GM19372 (cell line): ENCODE measurements around the gene ESRRA.

ENCODE experiments used
- ATAC-seq: cut with Tn5 transposase; IDR thresholded peaks from one replicate; pipeline ENCODE4 v1.9.1; 2021; ENCODE audit warnings: mild to moderate bottlenecking, low read depth, moderate library complexity; ENCODE audit not compliant: unreplicated experiment

ESRRA gene

DNA sequence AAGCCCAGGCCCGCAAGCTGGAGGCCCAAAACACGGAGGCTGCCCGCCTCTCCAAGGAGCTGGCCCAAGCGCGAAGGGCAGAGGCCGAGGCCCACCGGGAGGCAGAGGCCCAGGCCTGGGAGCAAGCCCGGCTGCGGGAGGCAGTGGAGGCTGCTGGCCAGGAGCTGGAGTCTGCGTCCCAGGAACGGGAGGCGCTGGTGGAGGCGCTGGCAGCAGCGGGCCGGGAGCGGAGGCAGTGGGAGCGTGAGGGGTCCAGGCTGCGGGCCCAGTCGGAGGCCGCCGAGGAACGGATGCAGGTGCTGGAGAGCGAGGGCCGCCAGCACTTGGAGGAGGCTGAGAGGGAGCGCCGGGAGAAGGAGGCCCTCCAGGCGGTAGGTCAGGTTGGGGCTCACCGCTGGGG, 39.5 kb downstream of the ESRRA start:
- no peak for ATAC-seq

DNA sequence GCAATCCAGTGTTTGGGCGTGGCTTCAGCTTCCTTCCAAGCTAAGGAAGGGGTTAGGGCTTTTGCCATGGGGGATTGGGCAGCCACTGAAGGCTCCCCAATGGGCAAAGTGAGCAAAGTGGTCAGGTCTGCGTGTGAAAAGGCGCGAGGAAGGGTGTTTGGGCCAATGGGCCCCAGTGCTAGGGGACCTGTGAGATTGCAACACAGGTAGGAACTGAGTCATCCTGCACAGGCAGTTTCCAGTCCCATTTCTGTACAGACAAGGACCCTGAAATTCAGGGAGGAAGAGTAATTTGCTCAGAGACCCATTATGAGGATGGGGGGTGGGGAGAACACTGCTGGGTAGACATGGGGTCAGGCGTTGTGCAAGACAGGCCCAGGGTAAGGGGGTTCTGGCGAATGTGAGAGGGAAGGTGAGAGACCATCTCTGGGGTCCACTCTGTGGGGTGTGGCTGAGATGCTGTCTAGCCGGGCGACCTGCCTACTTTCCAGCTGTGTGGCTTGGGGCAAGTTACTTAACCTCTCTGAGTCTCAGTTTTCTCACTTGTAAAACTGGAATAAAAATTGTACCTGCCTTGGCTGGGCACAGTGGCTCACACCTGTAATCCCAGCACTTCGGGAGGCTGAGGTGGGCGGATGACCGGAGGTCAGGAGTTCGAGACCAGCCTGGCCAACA, 42.0 kb downstream of the ESRRA start:
- ATAC-seq: no peak

DNA sequence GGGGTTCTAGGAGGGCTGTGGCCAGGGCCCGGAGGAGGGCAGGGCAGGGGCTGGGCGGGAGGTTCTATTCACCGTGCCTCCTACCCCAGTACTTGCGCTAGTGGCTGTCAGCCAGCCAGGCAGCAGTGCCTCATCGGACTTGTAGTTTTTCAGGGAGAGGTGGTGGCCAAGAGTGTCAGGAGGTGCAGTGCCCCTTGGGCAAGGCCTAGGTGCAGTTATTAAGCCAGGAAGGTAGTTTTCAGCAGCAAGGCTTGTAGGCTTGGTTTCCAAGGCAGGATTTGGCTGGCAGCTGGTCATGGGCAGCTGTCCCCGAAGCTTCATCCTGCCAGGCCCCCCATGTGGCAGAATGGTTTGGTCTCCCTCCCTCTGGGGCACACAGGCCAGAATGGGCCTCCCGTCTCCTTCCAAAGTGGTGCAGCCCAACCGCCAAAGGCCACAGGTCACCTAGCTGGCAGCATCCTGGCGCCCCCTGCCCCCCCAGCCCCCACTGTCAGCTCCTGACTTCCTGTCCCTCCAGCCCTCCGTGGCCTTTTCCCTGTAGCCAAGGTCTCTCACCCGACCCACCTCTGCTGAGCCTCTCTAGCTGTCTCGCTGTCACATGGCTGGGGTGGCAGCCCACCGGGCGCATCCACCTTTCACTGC, 43.2 kb downstream of the ESRRA start:
- no peak for ATAC-seq

DNA sequence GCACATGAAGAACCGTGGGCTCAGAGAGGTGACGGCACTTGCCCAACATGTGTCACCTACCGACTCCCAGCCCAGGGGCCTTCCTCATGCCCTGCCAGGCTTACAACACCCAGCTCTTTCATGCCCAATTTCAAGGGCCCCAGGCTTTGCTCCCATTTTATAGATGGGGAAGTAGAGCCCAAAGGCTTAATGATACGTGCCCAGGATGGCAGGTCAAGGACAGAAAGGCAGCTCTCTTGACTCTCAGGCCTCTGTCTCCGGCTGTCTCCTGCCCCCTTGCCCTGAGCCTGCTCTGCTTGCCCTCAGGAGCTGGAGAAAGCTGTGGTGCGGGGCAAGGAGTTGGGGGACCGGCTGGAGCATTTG, 43.7 kb downstream of the ESRRA start:
- no peak for ATAC-seq

DNA sequence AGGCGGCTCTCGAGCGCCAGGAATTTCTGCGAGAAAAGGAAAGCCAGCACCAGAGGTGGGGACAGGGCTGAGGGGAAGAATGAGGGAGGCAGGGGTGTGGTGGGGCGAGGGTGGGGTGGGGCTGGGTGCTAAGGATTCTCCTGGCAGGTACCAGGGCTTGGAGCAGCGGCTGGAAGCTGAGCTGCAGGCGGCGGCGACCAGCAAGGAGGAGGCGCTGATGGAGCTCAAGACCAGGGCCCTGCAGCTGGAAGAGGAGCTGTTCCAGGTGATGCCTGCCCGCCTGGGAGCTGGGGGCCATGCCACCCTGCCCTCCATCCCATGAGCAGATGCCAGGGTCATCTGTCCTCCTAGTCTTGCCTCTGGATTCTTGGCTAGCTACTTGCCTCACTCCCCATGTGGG, 44.1 kb downstream of the ESRRA start:
- no peak for ATAC-seq

DNA sequence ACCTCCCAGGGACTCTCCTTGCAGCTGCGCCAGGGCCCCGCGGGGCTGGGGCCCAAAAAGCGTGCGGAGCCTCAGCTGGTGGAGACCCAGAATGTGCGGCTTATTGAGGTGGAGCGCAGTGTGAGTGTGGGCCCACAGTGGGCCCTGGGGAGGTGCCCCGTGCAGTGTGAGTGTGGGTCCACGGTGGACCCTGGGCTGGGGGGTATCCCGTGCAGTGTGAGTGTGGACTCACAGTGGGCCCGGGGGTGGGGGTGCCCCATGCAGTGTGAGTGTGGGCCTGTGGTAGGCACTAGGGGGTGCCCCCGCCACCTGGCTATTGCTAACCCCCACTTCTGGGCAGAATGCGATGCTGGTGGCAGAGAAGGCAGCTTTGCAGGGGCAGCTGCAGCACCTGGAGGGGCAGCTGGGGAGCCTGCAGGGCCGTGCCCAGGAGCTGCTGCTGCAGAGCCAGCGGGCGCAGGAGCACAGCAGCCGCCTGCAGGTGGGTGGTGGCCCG, 45.9 kb downstream of the ESRRA start:
- no peak for ATAC-seq

DNA sequence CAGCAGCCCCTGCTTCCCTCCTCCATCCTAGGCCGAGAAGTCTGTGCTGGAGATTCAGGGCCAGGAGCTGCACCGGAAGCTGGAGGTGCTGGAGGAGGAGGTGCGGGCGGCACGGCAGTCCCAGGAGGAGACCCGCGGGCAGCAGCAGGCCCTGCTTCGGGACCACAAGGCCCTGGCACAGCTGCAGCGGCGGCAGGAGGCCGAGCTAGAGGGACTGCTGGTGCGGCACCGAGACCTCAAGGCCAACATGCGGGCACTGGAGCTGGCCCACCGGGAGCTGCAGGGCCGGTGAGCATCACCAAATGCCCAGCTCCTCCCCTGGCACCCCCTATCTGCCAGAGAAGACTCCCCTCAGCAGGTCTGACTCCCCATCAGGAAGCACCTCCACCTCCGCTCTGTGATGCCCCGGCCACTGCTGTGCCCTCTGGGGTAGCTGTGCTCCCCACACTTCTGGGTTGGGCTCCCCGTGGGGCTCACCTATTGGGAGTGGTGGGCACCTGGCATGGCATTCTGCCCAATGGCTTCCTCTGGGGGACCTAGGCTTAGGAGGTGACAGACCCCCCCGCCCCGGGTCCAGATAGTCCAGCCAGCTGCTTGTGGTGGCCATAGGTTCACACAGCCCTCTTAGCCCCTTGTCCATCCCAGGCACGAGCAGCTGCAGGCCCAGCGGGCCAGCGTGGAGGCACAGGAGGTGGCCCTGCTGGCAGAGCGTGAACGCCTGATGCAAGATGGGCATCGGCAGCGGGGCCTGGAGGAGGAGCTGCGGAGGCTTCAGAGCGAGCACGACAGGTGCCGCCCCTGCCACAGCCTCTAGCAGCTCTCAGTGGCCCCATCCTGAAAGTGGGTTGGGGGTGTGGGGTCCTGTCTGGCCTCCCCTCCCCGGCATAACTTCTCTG, 47.0 kb downstream of the ESRRA start:
- no peak for ATAC-seq

DNA sequence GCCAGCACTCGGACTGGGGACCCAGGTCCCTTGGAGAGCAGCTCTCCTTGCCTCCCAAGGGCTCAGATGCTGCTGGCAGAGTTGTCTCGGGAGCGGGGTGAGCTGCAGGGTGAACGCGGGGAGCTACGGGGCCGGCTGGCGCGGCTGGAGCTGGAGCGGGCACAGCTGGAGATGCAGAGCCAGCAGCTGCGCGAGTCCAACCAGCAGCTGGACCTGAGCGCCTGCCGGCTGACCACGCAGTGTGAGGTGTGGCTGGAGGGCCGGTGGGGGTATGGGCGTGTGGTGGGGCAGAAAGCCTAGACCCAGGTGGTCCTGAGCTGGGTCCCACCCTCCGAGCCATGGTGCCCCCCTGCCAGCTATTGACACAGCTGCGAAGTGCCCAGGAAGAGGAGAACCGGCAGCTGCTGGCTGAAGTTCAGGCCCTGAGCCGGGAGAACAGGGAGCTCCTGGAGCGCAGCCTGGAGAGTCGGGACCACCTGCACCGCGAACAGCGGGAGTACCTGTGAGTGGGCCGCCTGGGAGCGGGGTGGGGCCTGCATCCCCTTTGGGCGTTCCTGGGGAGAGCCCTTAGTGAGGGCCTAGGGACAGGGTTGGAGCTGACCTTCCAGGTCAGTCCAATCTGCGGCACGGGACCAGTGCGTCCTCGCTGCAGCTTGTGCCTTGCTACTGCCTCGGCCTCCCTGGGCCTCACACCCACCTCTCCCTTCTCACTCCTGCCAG, 47.8 kb downstream of the ESRRA start:
- no peak for ATAC-seq

DNA sequence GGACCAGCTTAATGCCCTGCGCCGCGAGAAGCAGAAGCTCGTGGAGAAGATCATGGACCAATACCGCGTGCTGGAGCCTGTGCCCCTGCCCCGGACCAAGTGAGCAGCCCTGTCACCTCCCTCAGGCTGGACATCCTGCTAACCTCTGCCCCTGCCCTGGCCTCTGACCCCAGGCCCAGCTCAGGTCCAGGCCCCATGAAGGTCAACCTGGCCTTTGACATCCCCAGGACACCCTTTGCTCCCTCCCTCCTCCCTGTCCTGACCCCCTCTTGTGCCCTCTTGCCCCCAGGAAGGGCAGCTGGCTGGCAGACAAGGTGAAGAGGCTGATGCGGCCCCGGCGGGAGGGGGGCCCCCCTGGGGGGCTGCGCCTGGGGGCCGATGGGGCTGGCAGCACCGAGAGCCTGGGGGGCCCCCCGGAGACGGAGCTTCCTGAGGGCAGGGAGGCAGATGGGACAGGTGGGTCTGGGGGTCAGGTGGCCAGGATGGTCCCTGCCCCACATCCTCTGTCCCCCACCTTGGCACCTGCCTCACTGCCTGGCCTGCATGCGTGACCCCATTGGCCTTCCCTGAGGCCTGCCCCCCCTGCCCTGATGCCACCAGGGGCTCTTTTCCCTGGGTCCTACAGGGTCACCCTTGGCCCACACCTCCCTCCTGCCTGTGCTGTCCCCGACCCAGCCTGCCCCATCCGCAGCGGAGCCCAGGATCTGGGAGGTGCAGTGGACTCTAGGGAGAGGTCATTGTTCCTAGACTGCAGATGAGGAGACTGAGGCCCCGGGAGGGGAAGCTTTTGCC, 48.6 kb downstream of the ESRRA start:
- ATAC-seq: no peak

DNA sequence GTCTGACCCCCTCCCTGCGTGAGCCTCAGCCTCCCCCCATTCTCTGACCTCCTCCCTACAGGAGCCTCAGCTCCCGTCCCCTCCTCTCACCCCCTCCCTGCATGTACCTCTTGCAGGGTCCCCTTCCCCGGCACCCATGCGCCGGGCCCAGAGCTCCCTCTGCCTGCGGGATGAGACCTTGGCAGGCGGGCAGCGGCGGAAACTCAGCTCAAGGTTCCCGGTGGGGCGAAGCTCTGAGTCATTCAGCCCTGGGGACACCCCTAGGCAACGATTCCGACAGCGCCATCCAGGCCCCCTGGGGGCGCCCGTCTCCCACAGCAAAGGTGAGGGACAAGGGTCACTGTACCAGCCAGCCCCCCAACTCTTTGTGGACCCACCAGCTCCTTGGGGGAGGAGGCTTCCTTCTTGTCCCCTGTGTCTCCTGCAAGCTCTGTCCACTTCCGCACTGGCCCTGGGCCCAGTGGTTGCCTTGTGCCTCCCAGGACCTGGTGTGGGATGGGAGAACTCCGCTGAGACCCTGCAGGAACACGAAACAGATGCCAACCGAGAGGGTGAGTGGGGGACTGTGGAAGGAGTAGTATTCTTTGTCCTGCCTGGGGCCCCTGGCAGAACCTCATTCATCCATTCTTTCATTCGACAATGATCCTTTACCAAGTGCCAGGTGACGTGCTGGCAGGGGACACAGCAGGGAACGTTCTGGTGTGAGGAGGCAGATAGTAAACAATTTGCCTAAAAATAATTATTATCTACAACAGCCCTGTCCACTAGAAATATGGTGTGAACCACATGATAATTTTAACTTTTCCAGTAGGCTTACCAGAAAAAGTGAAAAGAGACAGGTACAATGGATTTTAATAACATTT, 50.0 kb downstream of the ESRRA start:
- ATAC-seq: no peak

DNA sequence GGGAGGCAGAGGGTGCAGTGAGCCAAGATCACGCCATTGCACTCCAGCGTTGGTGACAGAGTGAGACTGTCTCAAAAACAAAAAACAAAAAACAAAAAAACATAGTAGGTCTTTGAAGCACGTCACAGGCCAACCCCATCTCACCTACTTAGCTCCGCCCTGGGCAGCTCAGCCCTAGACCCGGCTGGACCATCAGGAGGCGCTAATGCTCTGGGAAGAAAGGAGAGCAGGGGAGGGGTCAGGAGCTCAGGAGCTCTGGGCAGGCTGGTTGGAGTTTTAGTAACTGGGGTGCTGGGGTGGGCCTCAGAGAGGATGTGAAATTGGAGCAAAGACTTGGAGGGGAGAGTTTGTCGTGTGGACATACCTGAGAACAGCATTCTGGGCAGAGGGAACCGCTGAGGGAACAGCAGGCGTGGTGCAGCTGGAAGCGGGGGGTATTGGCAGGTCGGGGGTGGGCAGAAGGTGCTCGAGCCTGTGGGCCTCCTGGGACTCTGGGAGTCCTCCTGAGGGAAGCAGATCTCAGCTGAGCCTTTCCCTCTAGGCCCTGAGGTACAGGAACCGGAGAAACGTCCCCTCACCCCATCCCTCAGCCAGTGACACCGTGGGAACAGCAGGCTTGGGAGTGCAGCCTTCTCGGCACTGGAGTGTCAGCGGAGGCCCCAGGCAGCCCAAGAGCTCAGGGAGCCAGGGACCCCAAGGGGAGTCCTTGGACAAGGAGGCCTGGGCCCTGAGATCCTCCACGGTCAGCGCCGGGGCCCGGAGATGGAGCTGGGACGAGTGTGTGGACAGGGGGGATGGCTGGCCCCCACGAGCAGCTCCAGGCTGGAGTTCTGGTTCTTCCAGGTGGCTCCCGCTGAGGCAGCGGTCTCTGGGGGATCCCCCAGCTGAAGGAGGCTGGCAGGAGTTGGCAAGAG, 51.4 kb downstream of the ESRRA start:
- no peak for ATAC-seq

DNA sequence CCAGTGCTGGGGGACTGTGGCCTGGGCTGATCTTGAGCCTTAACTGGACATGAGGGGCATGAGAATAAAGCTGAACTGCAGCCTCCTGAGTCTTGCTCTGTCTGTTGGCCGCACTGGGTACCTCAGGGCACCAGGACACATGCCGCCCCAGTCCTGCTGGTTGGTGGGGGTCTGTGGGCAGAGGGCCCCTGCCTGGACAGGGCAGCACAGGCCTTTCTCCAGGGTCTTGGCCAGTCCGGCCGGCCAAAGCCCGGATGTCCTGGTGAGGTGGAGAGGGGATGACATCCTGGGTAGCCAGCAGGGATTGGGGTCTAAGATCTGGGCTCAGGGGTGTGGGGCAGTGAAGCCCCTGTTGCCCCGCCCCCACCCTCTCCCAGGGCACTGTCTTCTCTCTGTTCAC, 52.1 kb downstream of the ESRRA start:
- no peak for ATAC-seq

DNA sequence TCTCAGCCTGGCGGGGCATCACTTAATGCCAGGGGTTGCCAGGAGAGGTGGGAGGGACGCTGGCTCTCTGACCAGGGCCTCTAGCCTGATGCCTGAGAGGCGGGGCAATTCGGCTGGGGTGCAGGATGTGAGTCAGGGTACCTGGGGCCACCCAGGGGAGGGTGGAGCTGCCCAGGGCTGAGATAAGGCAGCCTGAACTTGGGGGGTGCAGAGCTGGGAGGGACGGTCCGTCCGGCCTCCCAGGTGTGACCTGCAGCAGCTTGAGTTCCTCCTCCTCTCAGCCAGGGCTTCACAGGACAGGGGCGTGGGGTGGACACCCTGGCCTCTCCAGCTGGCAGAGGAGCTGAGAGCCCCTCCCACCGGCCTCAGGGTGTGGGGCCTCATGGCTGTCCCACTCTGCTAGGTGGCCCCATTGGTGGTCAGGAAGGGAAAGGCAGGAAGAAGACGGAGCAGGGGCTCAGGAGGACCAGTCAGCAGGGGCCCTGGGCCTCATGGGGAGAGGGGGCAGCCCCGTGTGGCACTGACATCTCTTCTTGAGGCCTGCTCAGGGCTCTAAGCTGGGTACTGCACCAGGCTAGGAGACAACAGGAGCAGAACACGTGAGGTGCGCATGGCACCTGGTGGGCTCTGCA, 52.7 kb downstream of the ESRRA start:
- ATAC-seq: no peak

DNA sequence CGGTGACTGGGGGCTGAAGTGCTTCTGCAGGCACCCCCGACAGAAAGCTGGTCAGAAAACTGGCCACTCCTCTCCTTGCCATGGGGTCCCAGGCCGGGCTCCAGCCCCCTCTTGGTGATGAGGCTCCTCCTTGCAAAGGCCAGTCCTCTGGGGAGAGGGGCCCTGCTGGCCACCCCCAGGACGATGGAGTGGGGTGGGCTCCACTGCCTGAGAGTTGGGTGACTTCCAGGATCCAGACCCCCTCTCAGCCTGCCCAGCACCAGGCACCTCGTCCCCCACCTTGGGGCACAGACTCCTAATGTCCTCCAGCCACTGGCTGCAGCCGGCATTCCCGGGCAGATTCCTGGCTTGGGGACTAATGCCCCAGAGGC, 53.2 kb downstream of the ESRRA start:
- no peak for ATAC-seq

DNA sequence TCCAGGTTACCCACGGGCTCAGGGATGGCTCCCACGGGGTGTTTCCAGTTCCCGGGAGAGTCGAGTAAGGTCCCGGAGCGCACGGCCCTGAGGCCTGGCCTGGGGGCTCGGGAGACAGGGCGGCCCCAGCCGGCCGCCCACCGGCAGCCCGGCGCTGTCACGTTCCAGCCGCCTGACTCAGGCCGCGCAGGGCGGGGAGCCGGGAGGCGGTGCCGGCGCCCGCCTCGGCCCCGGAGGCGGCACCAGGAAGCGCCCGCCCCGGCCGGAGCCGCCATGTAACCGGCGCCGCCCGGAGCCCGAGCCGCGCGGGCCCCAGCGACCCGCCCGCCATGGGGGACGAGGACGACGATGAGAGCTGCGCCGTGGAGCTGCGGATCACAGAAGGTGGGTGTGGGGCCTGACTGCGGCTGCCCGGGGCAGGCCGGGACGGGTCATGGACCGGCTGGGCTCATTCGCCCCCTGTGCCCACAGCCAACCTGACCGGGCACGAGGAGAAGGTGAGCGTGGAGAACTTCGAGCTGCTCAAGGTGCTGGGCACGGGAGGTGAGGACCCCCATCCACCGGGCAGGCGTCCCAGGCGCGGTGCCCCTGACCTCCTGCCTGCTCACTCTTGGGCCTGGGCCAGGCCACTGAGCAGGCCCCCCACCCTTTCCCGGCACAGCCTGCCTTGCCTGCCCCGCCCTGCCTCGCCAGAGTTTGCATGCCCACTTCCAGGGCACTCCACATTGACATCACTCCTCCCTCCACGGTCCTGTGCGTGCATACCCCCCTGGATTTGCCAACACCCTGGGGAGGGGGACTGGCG, 53.8 kb downstream of the ESRRA start, which contains the start of gene RPS6KA4:
TSS of gene RPS6KA4 (plus strand) at position 256 of the 805 bp plus-strand sequence. CDS start at position 330, 74 bp downstream.
- no peak for ATAC-seq

DNA sequence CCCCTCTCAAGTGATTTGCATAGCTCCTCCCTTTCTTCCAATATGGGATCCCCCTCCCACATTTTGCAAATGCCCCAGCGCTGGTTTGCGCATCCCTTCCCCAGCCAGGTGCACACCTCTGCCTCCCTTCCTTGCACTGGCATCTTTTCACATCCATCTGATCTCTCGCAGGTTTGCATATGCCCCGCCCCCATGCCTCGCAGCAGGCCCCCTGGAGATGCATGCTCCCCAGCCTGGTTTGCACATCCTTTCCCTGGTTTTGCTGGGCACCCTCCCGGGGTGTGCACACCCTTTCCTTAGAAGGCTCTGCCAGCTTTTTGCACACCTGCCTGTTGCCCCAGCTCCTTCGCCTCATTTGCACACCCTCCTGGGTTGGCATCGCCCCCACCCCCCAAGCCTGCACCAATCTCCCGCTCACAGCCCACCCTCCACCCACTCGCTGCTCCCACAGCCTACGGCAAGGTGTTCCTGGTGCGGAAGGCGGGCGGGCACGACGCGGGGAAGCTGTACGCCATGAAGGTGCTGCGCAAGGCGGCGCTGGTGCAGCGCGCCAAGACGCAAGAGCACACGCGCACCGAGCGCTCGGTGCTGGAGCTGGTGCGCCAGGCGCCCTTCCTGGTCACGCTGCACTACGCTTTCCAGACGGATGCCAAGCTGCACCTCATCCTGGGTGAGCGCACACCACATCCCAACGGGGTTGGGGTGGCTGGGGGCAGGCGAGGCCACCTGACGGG, 54.6 kb downstream of the ESRRA start:
- no peak for ATAC-seq
